HG03565 (cell line): ENCODE measurements around the gene QRFP.
"Not testable (repeated sequence)": the region's sequence is repeated elsewhere in the genome, so short reads cannot be mapped to it uniquely, and the experiment has no call there.

Experiments used
- ATAC-seq: cut with Tn5 transposase; IDR thresholded peaks from one replicate; pipeline ENCODE4 v1.9.1; 2021; ENCODE audit warnings: mild to moderate bottlenecking, moderate library complexity; ENCODE audit not compliant: unreplicated experiment

The QRFP gene

GRCh38 chr9:130854835-130855234, 41.8 kb downstream of the QRFP start:
- ATAC-seq = no peak

- ATAC-seq = no peak
These were observed 42.5 kb downstream of the QRFP start for GRCh38 chr9:130854092-130854491.

- ATAC-seq = no peak
These were observed 43.8 kb downstream of the QRFP start for GRCh38 chr9:130852801-130853200.

- no peak for ATAC-seq
These were observed 47.3 kb downstream of the QRFP start for GRCh38 chr9:130849356-130849755.

GRCh38 chr9:130848514-130848913, 48.1 kb downstream of the QRFP start:
- not testable (repeated sequence) for ATAC-seq

- no peak for ATAC-seq
These were observed 49.0 kb downstream of the QRFP start for GRCh38 chr9:130847306-130848217.

- ATAC-seq = no peak
These were observed 49.9 kb downstream of the QRFP start for GRCh38 chr9:130846487-130847305.

GRCh38 chr9:130845901-130846481, 50.6 kb downstream of the QRFP start:
- no peak for ATAC-seq

- no peak for ATAC-seq
These were observed 51.4 kb downstream of the QRFP start for GRCh38 chr9:130845254-130845653.

- ATAC-seq = no peak
These were observed 52.6 kb downstream of the QRFP start for GRCh38 chr9:130844044-130844451.

- ATAC-seq = no peak
These were observed 53.3 kb downstream of the QRFP start for GRCh38 chr9:130843049-130843908.
